A549 (cell line): ENCODE data around the gene MED26. TPM values are rescaled to one million over a fixed set of nuclear protein-coding genes. Genes with fewer than 3 reads are reported as not detected.

ENCODE experiments used
- ATAC-seq, 2 experiments: fragments of 200-7000 bp in 1 of 2; fragments of >200 bp in 1 of 2; cut with Nextera tagmentation in 1 of 2; cut with Tn5 transposase in 1 of 2; 3 replicates each; pipeline versions ENCODE4 v1.8.0 to v1.9.1; 2018 to 2020; ENCODE audit warnings: mild to moderate bottlenecking in 1 of 2, moderate library complexity in 1 of 2
- CTCF ChIA-PET: fragments of 300-600 bp; sonication (Branson Sonifier 250); formaldehyde crosslinking; extraction: SDS; loops from one replicate; lab custom pipeline; 2021; ENCODE audit warnings: antibody characterized with exemption, inconsistent platforms; lab: Yijun Ruan, JAX
- POLR2A ChIA-PET: fragments of 350-600 bp; formaldehyde crosslinking; extraction: SDS; loops from one replicate; lab custom pipeline; 2021; ENCODE audit warnings: antibody characterized with exemption, inconsistent platforms; lab: Yijun Ruan, JAX
- DNase-seq, 2 experiments: peaks; one replicate each; pipeline versions ENCODE4 v3.0.0 to v3.0.0-alpha.2; 2011 to 2016; ENCODE audit warnings: low read depth in 1 of 2, low spot score in 1 of 2
- FAIRE-seq: peaks from 2 replicates; lab custom pipeline; 2011; peaks lifted over from hg19 to GRCh38; lab: Jason Lieb, UNC
- H3K27ac ChIP-seq, 2 experiments: fragments of >200 bp; sonication (Bioruptor Twin); formaldehyde crosslinking; 3 replicates each; pipeline ENCODE4 v1.5.1; 2016 to 2017
- H3K4me1 ChIP-seq: fragments of >200 bp; sonication (Bioruptor Twin); formaldehyde crosslinking; 3 replicates; pipeline ENCODE4 v1.6.1; 2016
- H3K4me2 ChIP-seq: fragments of >200 bp; sonication (Bioruptor Twin); formaldehyde crosslinking; 3 replicates; pipeline ENCODE4 v1.6.1; 2016
- H3K4me3 ChIP-seq: fragments of >200 bp; sonication (Bioruptor Twin); formaldehyde crosslinking; 3 replicates; pipeline ENCODE4 v1.5.1; 2016
- H3K9me3 ChIP-seq: fragments of >200 bp; sonication (Bioruptor Twin); formaldehyde crosslinking; 3 replicates; pipeline ENCODE4 v1.6.1; 2016
- CBX8 ChIP-seq: fragments of 200-600 bp; sonication (generic); IDR thresholded peaks from 2 replicates; pipeline ENCODE4 v1.6.1; 2016
- CHD2 ChIP-seq: fragments of 150-350 bp; IDR thresholded peaks from 2 replicates; pipeline ENCODE4 v1.6.1; 2014; ENCODE audit warnings: low read length; ENCODE audit not compliant: partially characterized antibody
- EHF ChIP-seq: fragments of 250-450 bp; sonication (Bioruptor Pico); IDR thresholded peaks from 2 replicates; pipeline ENCODE4 v1.5.0; 2020; ENCODE audit warnings: mild to moderate bottlenecking
- EHMT2 ChIP-seq: fragments of 200-600 bp; sonication (generic); IDR thresholded peaks from 2 replicates; pipeline ENCODE4 v1.6.1; 2016; ENCODE audit warnings: antibody characterized with exemption, low read depth, mild to moderate bottlenecking, moderate library complexity
- EP300 ChIP-seq, 2 experiments: fragments of >200 bp; sonication (Bioruptor Twin); formaldehyde crosslinking; IDR thresholded peaks; 2 replicates in 1 of 2; 3 replicates in 1 of 2; pipeline ENCODE4 v1.6.1; 2016 to 2017
- ESRRA ChIP-seq: fragments of 150-350 bp; IDR thresholded peaks from 2 replicates; pipeline ENCODE4 v1.6.1; 2014; ENCODE audit warnings: mild to moderate bottlenecking, low read length, borderline replicate concordance
- FOSB ChIP-seq: fragments of 250-450 bp; sonication (Bioruptor Pico); IDR thresholded peaks from 2 replicates; pipeline ENCODE4 v1.5.0; 2020; ENCODE audit warnings: mild to moderate bottlenecking, moderate library complexity
- FOSL2 ChIP-seq, 2 experiments: fragments of 450-650 bp in 1 of 2; fragments of >200 bp in 1 of 2; sonication (Bioruptor Twin) in 1 of 2; formaldehyde crosslinking; IDR thresholded peaks; 2 replicates each; pipeline versions ENCODE4 v1.5.0 to v1.6.1; 2016 to 2020; ENCODE audit warnings: mild to moderate bottlenecking in 1 of 2, moderate library complexity in 1 of 2
- HES2 ChIP-seq: fragments of >200 bp; sonication (Bioruptor Twin); formaldehyde crosslinking; IDR thresholded peaks from 2 replicates; pipeline ENCODE4 v1.6.1; 2016
- HOXB13 ChIP-seq: fragments of 250-450 bp; sonication (Bioruptor Pico); IDR thresholded peaks from 2 replicates; pipeline ENCODE4 v1.5.0; 2020; ENCODE audit warnings: low read depth, mild to moderate bottlenecking, moderate library complexity
- HOXB5 ChIP-seq: fragments of 250-450 bp; sonication (Bioruptor Pico); IDR thresholded peaks from 2 replicates; pipeline ENCODE4 v1.5.0; 2020; ENCODE audit warnings: mild to moderate bottlenecking, moderate library complexity
- JUNB ChIP-seq: fragments of >200 bp; sonication (Bioruptor Twin); formaldehyde crosslinking; IDR thresholded peaks from 2 replicates; pipeline ENCODE4 v1.6.1; 2016
- KDM1A ChIP-seq: fragments of 200-600 bp; sonication (generic); IDR thresholded peaks from 2 replicates; pipeline ENCODE4 v1.6.1; 2016; ENCODE audit warnings: low read depth, mild to moderate bottlenecking
- MAFK ChIP-seq: fragments of 450-650 bp; IDR thresholded peaks from 2 replicates; pipeline ENCODE4 v1.6.1; 2014; ENCODE audit not compliant: partially characterized antibody
- NPAS2 ChIP-seq: fragments of 250-450 bp; sonication (Bioruptor Pico); IDR thresholded peaks from 2 replicates; pipeline ENCODE4 v1.8.0; 2022; ENCODE audit warnings: mild to moderate bottlenecking, moderate library complexity, borderline replicate concordance
- NR3C1 ChIP-seq: fragments of >200 bp; sonication (Bioruptor Twin); formaldehyde crosslinking; IDR thresholded peaks from 3 replicates; pipeline ENCODE4 v1.6.1; 2017
- POLR2A ChIP-seq: IDR thresholded peaks from 2 replicates; pipeline ENCODE4 v1.6.1; 2012; ENCODE audit warnings: mild to moderate bottlenecking, low read length
- RARB ChIP-seq: fragments of 250-450 bp; sonication (Bioruptor Pico); IDR thresholded peaks from 2 replicates; pipeline ENCODE4 v1.8.0; 2021; ENCODE audit warnings: mild to moderate bottlenecking, moderate library complexity
- SREBF2 ChIP-seq: fragments of 450-650 bp; IDR thresholded peaks from 2 replicates; pipeline ENCODE4 v1.6.1; 2014; ENCODE audit warnings: mild to moderate bottlenecking, moderate library complexity
- WGBS: methylation state at CpG from one replicate; pipeline ENCODE4 v1.1.6; 2017; ENCODE audit errors: missing lambda C conversion rate; 5-methylcytosine and 5-hydroxymethylcytosine counted together
- polyA plus RNA-seq, 4 experiments: library from polyadenylated mRNA; depleted of rRNA in 3 of 4; stranded (reverse); fragments of >200 nt; fragmentation: RNase III in 1 of 4; extraction: RNeasy Plus Mini Kit Qiagen cat#74134 plus additional on column Dnase treatment in 1 of 4; gene quantifications; 2 replicates in 3 of 4; 3 replicates in 1 of 4; pipeline ENCODE4 v1.2.3, GENCODE V29; 2011 to 2017
- TF ChIP-seq, protein P1 (sequence below): fragments of 150-350 bp; IDR thresholded peaks from 2 replicates; pipeline ENCODE4 v1.6.1; 2014; ENCODE audit warnings: low read depth, mild to moderate bottlenecking, low read length

MED26 gene
- polyA plus RNA-seq, 2 of the 4 experiments (the other 2 are of a cell fraction) = 2.4 to 3.6 TPM

- ATAC-seq (no peak), DNase-seq (no peak), FAIRE-seq (no peak)
- no peak overlapping the region for H3K4me3 ChIP-seq
- no peak overlapping the region for H3K27ac ChIP-seq
- no peaks in the 10 kb centered on the region for H3K9me3 ChIP-seq
- H3K4me2 ChIP-seq = no peak overlapping the region
- POLR2A ChIA-PET = no interaction called here
- no peaks in the 10 kb centered on the region; the same call in 2 of the 3 replicates for H3K4me1 ChIP-seq
- WGBS = 93% methylated on average over 12 of the region's 20 CpGs
- TF ChIP-seq SREBF2 = no peak
- TF ChIP-seq, protein P1, sequence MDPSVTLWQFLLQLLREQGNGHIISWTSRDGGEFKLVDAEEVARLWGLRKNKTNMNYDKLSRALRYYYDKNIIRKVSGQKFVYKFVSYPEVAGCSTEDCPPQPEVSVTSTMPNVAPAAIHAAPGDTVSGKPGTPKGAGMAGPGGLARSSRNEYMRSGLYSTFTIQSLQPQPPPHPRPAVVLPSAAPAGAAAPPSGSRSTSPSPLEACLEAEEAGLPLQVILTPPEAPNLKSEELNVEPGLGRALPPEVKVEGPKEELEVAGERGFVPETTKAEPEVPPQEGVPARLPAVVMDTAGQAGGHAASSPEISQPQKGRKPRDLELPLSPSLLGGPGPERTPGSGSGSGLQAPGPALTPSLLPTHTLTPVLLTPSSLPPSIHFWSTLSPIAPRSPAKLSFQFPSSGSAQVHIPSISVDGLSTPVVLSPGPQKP = no peak
- TF ChIP-seq FOSL2 (IDR thresholded peaks at IDR 0.05) = no peak
- no peak for TF ChIP-seq FOSL2 (CRISPR knock-in tag; IDR thresholded peaks at IDR 0.05)
- no peak for TF ChIP-seq NR3C1
- TF ChIP-seq HES2 = no peak
- no peak for TF ChIP-seq EHF (CRISPR knock-in tag)
- TF ChIP-seq EP300 (IDR thresholded peaks at IDR 0.05) = no peak
- TF ChIP-seq HOXB13 (CRISPR knock-in tag) = no peak
- TF ChIP-seq, all 56 proteins: peak for 0
- CTCF ChIA-PET = interaction anchor here (1.4 kb wide), 1 partner anchor 9 kb away, joined by 4 read pairs; no protein-coding TSS in a partner anchor
These were observed 26.5 kb downstream of the MED26 start for GRCh38 chr19:16601378-16602052.

DNA sequence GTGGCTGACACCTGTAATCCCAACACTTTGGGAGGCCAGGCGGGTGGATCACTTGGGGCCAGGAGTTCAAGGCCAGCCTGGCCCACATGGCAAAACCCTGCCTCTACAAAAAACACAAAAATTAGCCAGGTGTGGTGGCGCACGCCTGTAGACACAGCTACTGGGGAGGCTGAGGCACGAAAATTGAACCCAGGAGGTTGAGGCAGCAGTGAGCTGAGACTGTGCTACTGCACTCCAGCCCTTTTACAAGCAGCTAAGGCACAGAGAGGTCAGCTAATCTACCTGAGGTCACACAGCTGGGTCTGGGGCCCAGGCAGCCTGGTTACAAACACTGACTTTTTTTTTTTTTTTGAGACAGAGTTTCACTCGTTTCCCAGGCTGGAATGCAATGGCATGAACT, 27.2 kb downstream of the MED26 start:
- POLR2A ChIA-PET = no interaction called here
- no peaks in the 10 kb centered on the region; the same call in 2 of the 3 replicates for H3K4me1 ChIP-seq
- WGBS = 96% methylated on average over 5 of the region's 5 CpGs
- H3K27ac ChIP-seq = no peak overlapping the region
- ATAC-seq (no peak), FAIRE-seq (no peak), DNase-seq (no peak)
- no peak overlapping the region for H3K4me3 ChIP-seq
- no peak overlapping the region for H3K4me2 ChIP-seq
- no peaks in the 10 kb centered on the region for H3K9me3 ChIP-seq
- CTCF ChIA-PET = interaction anchor here (0.6 to 1.4 kb wide), 2 partner anchors 9 to 572 kb away, joined by 3 to 4 read pairs; no protein-coding TSS in a partner anchor
- TF ChIP-seq, protein P1 = no peak
- no peak for TF ChIP-seq NPAS2 (CRISPR knock-in tag)
- TF ChIP-seq FOSL2 (IDR thresholded peaks at IDR 0.05) = no peak
- TF ChIP-seq FOSL2 (CRISPR knock-in tag; IDR thresholded peaks at IDR 0.05) = no peak
- no peak for TF ChIP-seq HOXB13 (CRISPR knock-in tag)

DNA sequence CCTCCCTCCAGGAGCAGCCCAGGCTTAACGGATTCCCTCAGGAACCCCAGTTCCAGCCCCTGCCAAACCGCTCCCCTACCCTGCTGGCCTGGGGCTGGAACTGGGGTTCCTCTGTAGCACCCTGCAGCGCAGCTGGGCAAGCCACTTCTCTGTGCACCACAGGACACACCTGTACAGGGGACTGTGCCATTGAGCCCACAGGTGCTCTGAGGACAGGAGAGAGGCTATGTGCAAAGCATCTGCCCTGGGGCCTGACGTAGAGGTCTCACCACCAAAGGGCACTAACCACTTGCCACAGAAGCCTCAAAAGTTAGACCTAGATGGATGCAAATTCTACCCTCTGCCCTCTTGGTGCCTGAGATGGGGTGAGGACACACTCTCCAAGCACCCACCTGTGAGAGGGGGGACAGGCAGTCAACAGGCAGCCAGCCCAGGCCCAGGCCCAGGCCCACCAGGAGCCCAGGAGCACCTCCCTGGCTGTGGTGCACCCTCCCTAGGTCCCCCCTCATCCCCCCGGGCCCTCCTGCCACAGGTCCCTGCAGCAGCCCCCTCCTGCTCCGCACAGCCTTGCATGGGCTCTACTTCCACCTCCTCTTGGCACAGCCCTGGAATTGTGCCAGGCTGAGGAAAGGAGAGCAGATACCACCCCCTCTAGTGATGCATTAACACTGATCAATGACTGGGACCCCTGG, 28.2 kb downstream of the MED26 start:
- CTCF ChIA-PET = interaction anchor here (0.6 kb wide), 1 partner anchor 24 kb away, joined by 6 read pairs; no protein-coding TSS in a partner anchor

More for the DNA sequence above, 28.2 kb downstream of the MED26 start:
- H3K4me3 ChIP-seq = no peak overlapping the region
- FAIRE-seq = no peak
- TF ChIP-seq CHD2 (no peak), CBX8 (no peak), KDM1A (no peak), ESRRA (no peak), RARB (no peak), POLR2A (no peak), MAFK (no peak), HES2 (no peak), FOSL2 (IDR thresholded peaks at IDR 0.05) (no peak), FOSL2 (CRISPR knock-in tag; IDR thresholded peaks at IDR 0.05) (no peak), FOSB (CRISPR knock-in tag) (no peak), EHMT2 (no peak), HOXB5 (no peak), JUNB (no peak)
- TF ChIP-seq, all 56 proteins: peak for 0
- DNase-seq = no peak
- POLR2A ChIA-PET = no interaction called here
- no peak for ATAC-seq
- H3K4me1 ChIP-seq = no peaks in the 10 kb centered on the region
- 75% methylated on average over 2 of the region's 6 CpGs for WGBS
- no peak overlapping the region for H3K4me2 ChIP-seq
- H3K27ac ChIP-seq = no peak overlapping the region
- H3K9me3 ChIP-seq = no peaks in the 10 kb centered on the region
